Activated CD8-positive, alpha-beta T cell treated with anti-CD3 and anti-CD28 coated beads for 36 hours (primary cell): Measurements from ENCODE around the gene MAP7. TPM values are rescaled to one million over a fixed set of nuclear protein-coding genes. Genes with fewer than 3 reads are reported as not detected.

Experiments used
- ATAC-seq: fragments of 200-7000 bp; cut with Tn5 transposase; one replicate; pipeline ENCODE4 v1.10.0; 2021; ENCODE audit warnings: mild to moderate bottlenecking, moderate library complexity
- CTCF ChIA-PET: fragments of 350-600 bp; sonication (Branson Sonifier 250); formaldehyde crosslinking; loops from one replicate; lab custom pipeline; 2021; ENCODE audit warnings: antibody characterized with exemption; lab: Charles Lee
- POLR2A ChIA-PET: fragments of 350-600 bp; sonication (Branson Sonifier 250); formaldehyde crosslinking; loops from one replicate; lab custom pipeline; 2021; ENCODE audit warnings: antibody characterized with exemption; lab: Charles Lee
- DNase-seq: peaks from one replicate; pipeline ENCODE4 v3.0.0-alpha.2; 2020
- H3K27ac Mint-ChIP-seq: one replicate; pipeline ENCODE4 v1.8.0; 2021; ENCODE audit warnings: mild to moderate bottlenecking, mixed read lengths
- H3K27me3 Mint-ChIP-seq: one replicate; pipeline ENCODE4 v1.8.0; 2021; ENCODE audit warnings: mixed read lengths
- H3K36me3 Mint-ChIP-seq: one replicate; pipeline ENCODE4 v1.8.0; 2021; ENCODE audit warnings: low read depth, mixed read lengths
- H3K4me1 Mint-ChIP-seq: one replicate; pipeline ENCODE4 v1.8.0; 2021; ENCODE audit warnings: low read depth, mixed read lengths
- H3K4me3 Mint-ChIP-seq: one replicate; pipeline ENCODE4 v1.8.0; 2021; ENCODE audit warnings: mild to moderate bottlenecking, moderate library complexity, mixed read lengths
- H3K9me3 Mint-ChIP-seq: one replicate; pipeline ENCODE4 v1.8.0; 2021; ENCODE audit warnings: mixed read lengths
- intact Hi-C: fragments of 100-400 bp; cut with micrococcal nuclease; formaldehyde crosslinking; loops from one replicate; pipeline ENCODE4 v1.10.0; 2022
- total RNA-seq, 2 experiments: library from RNA; stranded (reverse); gene quantifications; one replicate each; pipeline ENCODE4 v1.2.3, GENCODE V29; 2021
- TF ChIP-seq, protein P1 (sequence below): fragments of 200-600 bp; IDR thresholded peaks from one replicate; pipeline ENCODE4 v1.8.0; 2022; ENCODE audit warnings: antibody characterized with exemption, mild to moderate bottlenecking

The MAP7 gene
- total RNA-seq, 2 experiments from 2014 or later, result 0.47 to 0.67 TPM

DNA sequence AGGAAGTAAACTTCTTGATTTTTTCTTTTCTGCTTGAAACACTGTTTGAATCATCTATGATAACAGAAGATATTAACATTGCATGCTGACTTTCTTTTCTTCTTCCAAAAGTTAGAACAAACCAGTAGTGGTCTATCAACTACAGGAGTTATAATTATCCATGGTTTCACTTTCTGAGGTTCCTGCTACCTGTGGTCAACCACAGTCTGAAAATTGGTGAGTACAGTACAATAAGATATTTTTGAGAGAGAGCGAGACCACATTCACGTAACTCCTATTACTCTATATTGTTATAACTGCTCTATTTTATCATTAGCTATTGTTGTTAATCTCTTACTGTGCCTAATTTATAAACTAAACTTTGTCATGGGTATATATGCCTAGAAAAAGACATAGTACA, 86.1 kb downstream of the MAP7 start:
- ATAC-seq (no peak), DNase-seq (no peak)
- intact Hi-C loops, result no loop called here
- ChIA-PET POLR2A (no interaction called here), CTCF (no interaction called here)
- Mint-ChIP-seq H3K4me3 (no peak overlapping the region), H3K27ac (no peak overlapping the region), H3K36me3 (no peaks in the 10 kb centered on the region), H3K9me3 (no peaks in the 10 kb centered on the region), H3K27me3 (peaks cover 7% of the 10 kb centered on the region), H3K4me1 (peaks cover 6% of the 10 kb centered on the region)
- TF ChIP-seq, protein P1, sequence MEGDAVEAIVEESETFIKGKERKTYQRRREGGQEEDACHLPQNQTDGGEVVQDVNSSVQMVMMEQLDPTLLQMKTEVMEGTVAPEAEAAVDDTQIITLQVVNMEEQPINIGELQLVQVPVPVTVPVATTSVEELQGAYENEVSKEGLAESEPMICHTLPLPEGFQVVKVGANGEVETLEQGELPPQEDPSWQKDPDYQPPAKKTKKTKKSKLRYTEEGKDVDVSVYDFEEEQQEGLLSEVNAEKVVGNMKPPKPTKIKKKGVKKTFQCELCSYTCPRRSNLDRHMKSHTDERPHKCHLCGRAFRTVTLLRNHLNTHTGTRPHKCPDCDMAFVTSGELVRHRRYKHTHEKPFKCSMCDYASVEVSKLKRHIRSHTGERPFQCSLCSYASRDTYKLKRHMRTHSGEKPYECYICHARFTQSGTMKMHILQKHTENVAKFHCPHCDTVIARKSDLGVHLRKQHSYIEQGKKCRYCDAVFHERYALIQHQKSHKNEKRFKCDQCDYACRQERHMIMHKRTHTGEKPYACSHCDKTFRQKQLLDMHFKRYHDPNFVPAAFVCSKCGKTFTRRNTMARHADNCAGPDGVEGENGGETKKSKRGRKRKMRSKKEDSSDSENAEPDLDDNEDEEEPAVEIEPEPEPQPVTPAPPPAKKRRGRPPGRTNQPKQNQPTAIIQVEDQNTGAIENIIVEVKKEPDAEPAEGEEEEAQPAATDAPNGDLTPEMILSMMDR, result no peak

DNA sequence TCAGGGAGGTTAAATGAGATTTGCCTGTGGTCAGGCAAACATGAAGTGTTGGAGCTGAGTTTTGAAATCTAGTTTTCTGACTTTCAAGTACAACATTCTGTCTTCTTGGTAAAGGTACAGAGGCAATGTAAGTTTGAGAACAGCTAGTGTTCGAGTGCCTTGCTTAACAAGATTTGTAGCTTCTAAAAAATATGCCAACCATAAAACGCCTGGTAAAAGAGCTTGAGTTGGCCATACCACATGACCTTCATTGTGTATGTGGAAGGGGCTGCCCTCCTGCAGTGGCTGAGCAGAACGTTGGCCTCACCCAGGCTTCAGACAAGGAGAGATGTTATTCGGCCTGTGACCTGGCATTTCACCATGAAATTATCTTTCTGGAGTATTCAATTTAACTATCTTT, 86.5 kb downstream of the MAP7 start:
- H3K27me3 Mint-ChIP-seq, result peaks cover 7% of the 10 kb centered on the region
- ChIA-PET CTCF (no interaction called here), POLR2A (no interaction called here)
- DNase-seq, result no peak
- no peak overlapping the region for H3K27ac Mint-ChIP-seq
- no peak overlapping the region for H3K4me3 Mint-ChIP-seq
- intact Hi-C loops, result no loop called here
- no peak for ATAC-seq
- no peaks in the 10 kb centered on the region for H3K9me3 Mint-ChIP-seq
- TF ChIP-seq, protein P1, result no peak
- H3K36me3 Mint-ChIP-seq, result no peaks in the 10 kb centered on the region
- peaks cover 6% of the 10 kb centered on the region for H3K4me1 Mint-ChIP-seq

GRCh38 chr6:136446579-136447187, 103.5 kb downstream of the MAP7 start:
- no peaks in the 10 kb centered on the region for H3K36me3 Mint-ChIP-seq
- no peaks in the 10 kb centered on the region for H3K9me3 Mint-ChIP-seq
- TF ChIP-seq, protein P1, result no peak

GRCh38 chr6:136446145-136446544, 104.1 kb downstream of the MAP7 start:
- H3K4me1 Mint-ChIP-seq, result no peaks in the 10 kb centered on the region
- H3K27me3 Mint-ChIP-seq, result peaks cover 3% of the 10 kb centered on the region
- ChIA-PET CTCF (interaction anchor here (1.3 kb wide), 1 partner anchor 9 kb away, joined by 4 read pairs; no protein-coding TSS in a partner anchor), POLR2A (no interaction called here)
- TF ChIP-seq, protein P1, result no peak
- no peak overlapping the region for H3K27ac Mint-ChIP-seq
- H3K36me3 Mint-ChIP-seq, result no peaks in the 10 kb centered on the region
- no peak overlapping the region for H3K4me3 Mint-ChIP-seq
- no peak for DNase-seq
- H3K9me3 Mint-ChIP-seq, result no peaks in the 10 kb centered on the region
- ATAC-seq, result no peak
- intact Hi-C loops, result no loop called here

More at GRCh38 chr6:136446579-136447187, 103.5 kb downstream of the MAP7 start:
- ChIA-PET CTCF (no interaction called here), POLR2A (no interaction called here)
- H3K4me1 Mint-ChIP-seq, result no peaks in the 10 kb centered on the region
- intact Hi-C loops, result no loop called here
- ATAC-seq (no peak), DNase-seq (no peak)
- H3K27ac Mint-ChIP-seq, result no peak overlapping the region
- H3K4me3 Mint-ChIP-seq, result no peak overlapping the region
- H3K27me3 Mint-ChIP-seq, result peaks cover 3% of the 10 kb centered on the region

- Mint-ChIP-seq H3K27ac (no peak overlapping the region), H3K36me3 (no peaks in the 10 kb centered on the region), H3K4me1 (no peaks in the 10 kb centered on the region), H3K27me3 (peaks cover 3% of the 10 kb centered on the region), H3K9me3 (no peaks in the 10 kb centered on the region), H3K4me3 (no peak overlapping the region)
- ATAC-seq, result no peak
- TF ChIP-seq, protein P1, result no peak
- POLR2A ChIA-PET, result no interaction called here
- CTCF ChIA-PET, result interaction anchor here (1.3 kb wide), 1 partner anchor 8 kb away, joined by 4 read pairs; no protein-coding TSS in a partner anchor
- no peak for DNase-seq
- intact Hi-C loops, result no loop called here
Observed at GRCh38 chr6:136445063-136445462, 105.2 kb downstream of the MAP7 start.
